OCI-LY7 (cell line): ENCODE results near the gene TCERG1. TPM values are rescaled to one million over a fixed set of nuclear protein-coding genes. Genes with fewer than 3 reads are reported as not detected.

Experiments used
- BruUV-seq: library from RNA; stranded (reverse); fragments of 400-500 nt; replicated peaks from 2 replicates; lab custom pipeline; 2021; lab: Mats Ljungman, UMichigan
- CTCF ChIA-PET: fragments of 300-600 bp; sonication (Branson Sonifier 250); formaldehyde crosslinking; loops from one replicate; lab custom pipeline; 2022; ENCODE audit warnings: antibody characterized with exemption; ENCODE audit not compliant: unreplicated experiment; lab: Charles Lee
- POLR2A ChIA-PET: fragments of 300-600 bp; sonication (Branson Sonifier 250); formaldehyde crosslinking; loops from one replicate; lab custom pipeline; 2022; ENCODE audit warnings: antibody characterized with exemption; lab: Charles Lee
- DNase-seq: peaks from one replicate; pipeline ENCODE4 v3.0.0-alpha.2; 2015; ENCODE audit warnings: low spot score
- H2AFZ ChIP-seq: fragments of 200-600 bp; sonication (generic), shearing (Covaris generic); 2 replicates; pipeline ENCODE4 v1.6.1; 2014; ENCODE audit warnings: mild to moderate bottlenecking, antibody characterized with exemption, low read length, moderate library complexity
- H3K27ac ChIP-seq: fragments of 200-600 bp; sonication (generic); 2 replicates; pipeline ENCODE4 v1.5.1; 2014; ENCODE audit warnings: mixed run types, low read depth, mild to moderate bottlenecking, moderate library complexity, low read length, inconsistent platforms; ENCODE audit not compliant: poor library complexity, severe bottlenecking
- H3K36me3 ChIP-seq: fragments of 200-600 bp; sonication (generic); 2 replicates; pipeline ENCODE4 v1.6.1; 2014; ENCODE audit warnings: mild to moderate bottlenecking, antibody characterized with exemption, low read length, moderate library complexity, mixed read lengths; ENCODE audit not compliant: insufficient read depth
- H3K4me1 ChIP-seq: fragments of 200-600 bp; sonication (generic); 2 replicates; pipeline ENCODE4 v1.5.1; 2014; ENCODE audit warnings: mild to moderate bottlenecking, low read length; ENCODE audit not compliant: insufficient read depth, poor library complexity, severe bottlenecking
- H3K4me2 ChIP-seq: fragments of 200-600 bp; sonication (generic); 2 replicates; pipeline ENCODE4 v1.6.1; 2014; ENCODE audit warnings: mild to moderate bottlenecking, low read length
- H3K4me3 ChIP-seq: fragments of 200-600 bp; sonication (generic); 2 replicates; pipeline ENCODE4 v1.5.1; 2014; ENCODE audit warnings: mild to moderate bottlenecking, low read depth, low read length; ENCODE audit not compliant: poor library complexity, severe bottlenecking
- H3K79me2 ChIP-seq: fragments of 200-600 bp; sonication (generic); 2 replicates; pipeline ENCODE4 v1.6.1; 2016; ENCODE audit warnings: low read depth, mild to moderate bottlenecking, low read length, moderate library complexity, mixed read lengths; ENCODE audit not compliant: insufficient read depth
- H3K9me2 ChIP-seq: fragments of 200-600 bp; sonication (generic); 2 replicates; pipeline ENCODE4 v1.6.1; 2016; ENCODE audit warnings: mild to moderate bottlenecking, low read length, mixed read lengths; ENCODE audit not compliant: insufficient read depth
- H3K9me3 ChIP-seq: fragments of 200-600 bp; sonication (generic); 2 replicates; pipeline ENCODE4 v1.6.1; 2014; ENCODE audit warnings: mild to moderate bottlenecking, mixed run types, low read length, mixed read lengths
- H4K20me1 ChIP-seq: fragments of 200-600 bp; sonication (generic); 2 replicates; pipeline ENCODE4 v1.6.1; 2014; ENCODE audit warnings: mild to moderate bottlenecking, antibody characterized with exemption, low read length, moderate library complexity, mixed read lengths; ENCODE audit not compliant: insufficient read depth
- CTCF ChIP-seq: fragments of 200-600 bp; sonication (generic); conservative IDR thresholded peaks from 2 replicates; pipeline ENCODE4 v1.5.1; 2014; ENCODE audit warnings: mild to moderate bottlenecking, antibody characterized with exemption, low read length, moderate library complexity, mixed read lengths
- EZH2phosphoT487 ChIP-seq: fragments of 200-600 bp; sonication (generic); IDR thresholded peaks from 2 replicates; pipeline ENCODE4 v1.6.1; 2018; ENCODE audit warnings: low read depth, borderline replicate concordance, mild to moderate bottlenecking, mixed run types, antibody characterized with exemption, low read length, moderate library complexity, mixed read lengths
- intact Hi-C: fragments of 100-400 bp; cut with micrococcal nuclease; formaldehyde crosslinking; loops from one replicate; pipeline ENCODE4 v1.10.0; 2022; ENCODE audit not compliant: unreplicated experiment
- total RNA-seq, 2 experiments: library from RNA; depleted of rRNA in 1 of 2; stranded (reverse); fragments of >200 nt in 1 of 2; shearing (Covaris generic) in 1 of 2; gene quantifications; 2 replicates each; pipeline ENCODE4 v1.2.3, GENCODE V29; 2014 to 2022

Gene TCERG1
- total RNA-seq, 2 experiments from 2014 or later: 115 to 164 TPM

- H3K27ac ChIP-seq: no peak overlapping the region
- H3K79me2 ChIP-seq: no peaks in the 10 kb centered on the region
- H3K4me1 ChIP-seq: no peaks in the 10 kb centered on the region
- intact Hi-C loops: no loop called here
- H4K20me1 ChIP-seq: no peaks in the 10 kb centered on the region
- H3K9me2 ChIP-seq: no peaks in the 10 kb centered on the region
- DNase-seq: no peak
- H3K9me3 ChIP-seq: no peaks in the 10 kb centered on the region
- ChIA-PET POLR2A (interaction anchor here (0.7 to 1.2 kb wide), 2 partner anchors 9 to 37 kb away, joined by 3 read pairs; no protein-coding TSS in a partner anchor), CTCF (no interaction called here)
- no peak overlapping the region for H3K4me2 ChIP-seq
- H3K36me3 ChIP-seq: no peaks in the 10 kb centered on the region
- H2AFZ ChIP-seq: no peak overlapping the region
- no peak overlapping the region for H3K4me3 ChIP-seq
- no TSS peak for BruUV-seq
- TF ChIP-seq EZH2phosphoT487: no peak
- no peak for TF ChIP-seq CTCF
Measured at GRCh38 chr5:146523698-146524097, 76.6 kb downstream of the TCERG1 start.

- no TSS peak for BruUV-seq
- H3K4me3 ChIP-seq: no peak overlapping the region
- H3K36me3 ChIP-seq: no peaks in the 10 kb centered on the region
- POLR2A ChIA-PET: no interaction called here
- intact Hi-C loops: no loop called here
- H3K4me2 ChIP-seq: no peak overlapping the region
- no peaks in the 10 kb centered on the region for H3K4me1 ChIP-seq
- TF ChIP-seq CTCF (no peak), EZH2phosphoT487 (no peak)
- no peaks in the 10 kb centered on the region for H3K9me3 ChIP-seq
- no peaks in the 10 kb centered on the region for H3K79me2 ChIP-seq
- no peaks in the 10 kb centered on the region for H3K9me2 ChIP-seq
- H2AFZ ChIP-seq: no peak overlapping the region
- H3K27ac ChIP-seq: no peak overlapping the region
- CTCF ChIA-PET: no interaction called here
- DNase-seq: no peak
- no peaks in the 10 kb centered on the region for H4K20me1 ChIP-seq
Measured at GRCh38 chr5:146527785-146528184, 80.7 kb downstream of the TCERG1 start.

- no peak overlapping the region for H2AFZ ChIP-seq
- no peak overlapping the region for H3K4me2 ChIP-seq
- CTCF ChIA-PET: no interaction called here
- H3K27ac ChIP-seq: no peak overlapping the region
- H3K9me3 ChIP-seq: no peaks in the 10 kb centered on the region
- no TSS peak for BruUV-seq
- no peak for DNase-seq
- no peaks in the 10 kb centered on the region for H3K9me2 ChIP-seq
- intact Hi-C loops: no loop called here
- H3K79me2 ChIP-seq: no peaks in the 10 kb centered on the region
- POLR2A ChIA-PET: interaction anchor here (0.5 kb wide), 1 partner anchor 999 kb away, joined by 4 read pairs; no protein-coding TSS in a partner anchor
- H4K20me1 ChIP-seq: no peaks in the 10 kb centered on the region
- no peaks in the 10 kb centered on the region for H3K4me1 ChIP-seq
- no peak for TF ChIP-seq EZH2phosphoT487
- peak; percentile 40 for TF ChIP-seq CTCF
- no peaks in the 10 kb centered on the region for H3K36me3 ChIP-seq
- H3K4me3 ChIP-seq: no peak overlapping the region
Measured at GRCh38 chr5:146528236-146528635, 81.1 kb downstream of the TCERG1 start.
